HL-60 (cell line): ENCODE data around the gene LAMTOR2.

Source experiments
- CTCF ChIP-seq: IDR thresholded peaks from one replicate; pipeline ENCODE4 v1.5.1; 2011; ENCODE audit warnings: low read length, control low read depth, inconsistent platforms; ENCODE audit not compliant: insufficient read depth
- POLR2AphosphoS5 ChIP-seq: IDR thresholded peaks from 2 replicates; pipeline ENCODE4 v1.6.1; 2012; ENCODE audit warnings: low read depth

GRCh38 chr1:156065871-156066270 is 11.3 kb downstream of the LAMTOR2 start:
- TF ChIP-seq CTCF (no peak), POLR2AphosphoS5 (no peak)
